Measurements from ENCODE around the gene RPLP1. TPM values are rescaled to one million over a fixed set of nuclear protein-coding genes. Genes with fewer than 3 reads are reported as not detected.
"Not testable (repeated sequence)": the region's sequence is repeated elsewhere in the genome, so short reads cannot be mapped to it uniquely, and the experiment has no call there.

RPLP1 gene
- total RNA-seq, 4 donors from 2014 or later = 245 to 770 (median 386) TPM

DNA sequence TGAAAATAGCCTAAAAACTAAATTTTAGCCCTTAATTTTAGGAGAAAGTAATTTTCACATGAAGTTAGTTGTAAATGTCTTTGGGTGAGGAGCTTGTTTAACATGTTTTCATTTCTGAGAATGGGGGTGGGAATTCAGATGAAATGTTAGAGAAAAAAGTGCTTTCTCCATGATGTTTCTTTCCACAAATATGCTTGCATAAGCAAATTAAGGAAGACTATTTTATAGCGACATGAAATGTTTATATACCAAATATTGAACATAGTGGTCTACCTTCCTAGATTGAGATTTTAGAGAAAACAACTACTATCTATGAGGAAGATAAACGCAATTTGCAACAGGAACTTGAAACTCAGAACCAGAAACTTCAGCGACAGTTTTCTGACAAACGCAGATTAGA is 13.0 kb upstream of the RPLP1 start:
- H3K27ac ChIP-seq = no peak overlapping the region
- no peaks in the 10 kb centered on the region for H3K4me1 ChIP-seq
- TF ChIP-seq, protein P1, sequence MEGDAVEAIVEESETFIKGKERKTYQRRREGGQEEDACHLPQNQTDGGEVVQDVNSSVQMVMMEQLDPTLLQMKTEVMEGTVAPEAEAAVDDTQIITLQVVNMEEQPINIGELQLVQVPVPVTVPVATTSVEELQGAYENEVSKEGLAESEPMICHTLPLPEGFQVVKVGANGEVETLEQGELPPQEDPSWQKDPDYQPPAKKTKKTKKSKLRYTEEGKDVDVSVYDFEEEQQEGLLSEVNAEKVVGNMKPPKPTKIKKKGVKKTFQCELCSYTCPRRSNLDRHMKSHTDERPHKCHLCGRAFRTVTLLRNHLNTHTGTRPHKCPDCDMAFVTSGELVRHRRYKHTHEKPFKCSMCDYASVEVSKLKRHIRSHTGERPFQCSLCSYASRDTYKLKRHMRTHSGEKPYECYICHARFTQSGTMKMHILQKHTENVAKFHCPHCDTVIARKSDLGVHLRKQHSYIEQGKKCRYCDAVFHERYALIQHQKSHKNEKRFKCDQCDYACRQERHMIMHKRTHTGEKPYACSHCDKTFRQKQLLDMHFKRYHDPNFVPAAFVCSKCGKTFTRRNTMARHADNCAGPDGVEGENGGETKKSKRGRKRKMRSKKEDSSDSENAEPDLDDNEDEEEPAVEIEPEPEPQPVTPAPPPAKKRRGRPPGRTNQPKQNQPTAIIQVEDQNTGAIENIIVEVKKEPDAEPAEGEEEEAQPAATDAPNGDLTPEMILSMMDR (IDR thresholded peaks at IDR 0.05) = no peak
- no peak for TF ChIP-seq POLR2A (IDR thresholded peaks at IDR 0.05)
- no peaks in the 10 kb centered on the region for H3K27me3 ChIP-seq
- H3K36me3 ChIP-seq = no peaks in the 10 kb centered on the region
- no peaks in the 10 kb centered on the region for H3K9me3 ChIP-seq
- DNase-seq = no peak
- no peak overlapping the region for H3K4me3 ChIP-seq

DNA sequence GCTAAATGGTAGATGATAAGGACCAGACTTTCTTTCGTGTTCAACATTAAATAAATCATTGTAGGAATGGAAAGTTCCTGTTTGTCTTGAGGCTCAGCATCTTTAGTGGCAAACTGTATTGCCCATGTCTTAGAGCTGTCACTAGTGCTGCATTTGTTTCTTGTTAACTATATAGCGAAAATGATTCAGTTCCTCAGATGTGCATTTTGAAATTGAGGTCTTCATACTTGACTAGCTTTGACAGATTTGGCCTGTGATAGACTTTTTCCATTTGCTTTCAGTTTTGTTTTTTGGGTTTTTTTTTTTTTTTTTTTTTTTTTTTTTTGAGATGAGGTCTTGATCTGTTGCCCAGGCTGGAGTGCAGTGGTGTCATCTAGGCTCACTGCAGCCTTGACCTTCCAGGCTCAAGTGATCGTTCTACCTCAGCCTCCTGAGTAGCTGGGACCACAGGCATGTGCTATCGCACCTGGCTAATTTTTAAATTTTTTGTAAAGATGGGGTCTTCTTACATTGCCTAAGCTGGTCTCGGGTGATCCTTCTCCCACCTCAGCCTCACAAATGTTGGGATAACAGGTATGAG is 9.5 kb upstream of the RPLP1 start:
- TF ChIP-seq, protein P1 (IDR thresholded peaks at IDR 0.05) = no peak
- TF ChIP-seq POLR2A (IDR thresholded peaks at IDR 0.05) = no peak
- Histone ChIP-seq H3K4me1 (no peaks in the 10 kb centered on the region), H3K36me3 (no peaks in the 10 kb centered on the region), H3K27me3 (no peaks in the 10 kb centered on the region), H3K9me3 (no peaks in the 10 kb centered on the region), H3K4me3 (no peak overlapping the region), H3K27ac (no peak overlapping the region)
- DNase-seq = no peak

DNA sequence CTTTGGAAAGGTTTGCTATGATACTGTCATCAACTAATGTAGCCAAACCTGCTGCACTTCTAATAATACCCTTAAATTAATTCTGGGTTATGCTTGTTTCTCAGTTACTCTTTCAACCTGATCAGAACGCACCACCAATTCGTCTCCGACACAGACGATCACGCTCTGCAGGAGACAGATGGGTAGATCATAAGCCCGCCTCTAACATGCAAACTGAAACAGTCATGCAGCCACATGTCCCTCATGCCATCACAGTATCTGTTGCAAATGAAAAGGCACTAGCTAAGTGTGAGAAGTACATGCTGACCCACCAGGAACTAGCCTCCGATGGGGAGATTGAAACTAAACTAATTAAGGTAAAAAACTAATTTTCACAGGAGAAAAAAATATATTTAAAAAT is 7.9 kb upstream of the RPLP1 start:
- no peak for TF ChIP-seq POLR2A (IDR thresholded peaks at IDR 0.05)
- TF ChIP-seq, protein P1 (IDR thresholded peaks at IDR 0.05) = no peak
- Histone ChIP-seq H3K4me3 (no peak overlapping the region), H3K4me1 (no peaks in the 10 kb centered on the region), H3K27me3 (no peaks in the 10 kb centered on the region), H3K36me3 (no peaks in the 10 kb centered on the region), H3K27ac (no peak overlapping the region), H3K9me3 (no peaks in the 10 kb centered on the region)
- no peak for DNase-seq

DNA sequence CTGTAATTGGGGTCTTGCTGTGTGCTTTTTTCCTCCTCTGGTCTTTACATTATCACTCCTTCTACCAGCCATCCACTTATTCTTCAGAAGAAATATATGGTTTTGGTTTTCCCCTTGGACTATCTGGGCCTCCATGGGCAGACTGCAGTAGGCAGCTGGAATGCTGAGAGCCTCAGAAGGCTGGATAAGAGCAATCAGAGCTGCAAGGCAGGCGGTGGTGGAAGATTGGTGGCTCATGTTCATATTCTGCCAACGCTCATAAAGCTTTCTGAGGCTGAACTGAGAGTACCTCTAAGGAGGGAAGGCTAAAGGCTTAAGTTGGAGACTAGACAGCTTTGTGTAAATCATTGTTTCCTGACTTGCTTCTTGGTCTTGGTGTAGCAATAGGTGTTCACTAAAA is 5.7 kb upstream of the RPLP1 start:
- TF ChIP-seq, protein P1 (IDR thresholded peaks at IDR 0.05) = no peak
- no peak for TF ChIP-seq POLR2A (IDR thresholded peaks at IDR 0.05)
- Histone ChIP-seq H3K27ac (no peak overlapping the region), H3K36me3 (no peaks in the 10 kb centered on the region), H3K4me1 (no peaks in the 10 kb centered on the region), H3K9me3 (no peaks in the 10 kb centered on the region), H3K4me3 (no peak overlapping the region), H3K27me3 (no peaks in the 10 kb centered on the region)
- no peak for DNase-seq

DNA sequence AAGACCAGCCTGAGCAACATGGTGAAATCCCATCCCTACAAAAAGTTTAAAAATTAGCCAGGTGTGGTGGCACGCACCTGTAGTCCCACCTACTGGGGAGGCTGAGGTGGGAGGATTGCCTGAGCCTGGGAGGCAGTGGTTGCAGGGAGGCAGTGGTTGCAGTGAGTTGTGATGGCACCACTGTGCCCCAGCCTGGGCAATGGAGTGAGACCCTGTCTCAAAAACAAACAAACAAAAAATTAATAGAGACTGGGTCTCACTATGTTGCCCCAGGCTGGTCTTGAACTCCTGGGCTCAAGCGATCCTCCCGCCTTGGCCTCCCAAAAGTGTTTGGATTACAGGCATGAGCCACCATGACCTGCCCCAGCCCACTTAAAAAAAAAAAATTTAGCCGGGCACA is 2.4 kb upstream of the RPLP1 start:
- H3K4me3 ChIP-seq, H3K27ac ChIP-seq, H3K36me3 ChIP-seq, H3K27me3 ChIP-seq, DNase-seq, H3K9me3 ChIP-seq: not testable (repeated sequence)
- H3K4me1 ChIP-seq = peaks cover 0 to 13% (median 6%) of the 10 kb centered on the region in 4 donors

DNA sequence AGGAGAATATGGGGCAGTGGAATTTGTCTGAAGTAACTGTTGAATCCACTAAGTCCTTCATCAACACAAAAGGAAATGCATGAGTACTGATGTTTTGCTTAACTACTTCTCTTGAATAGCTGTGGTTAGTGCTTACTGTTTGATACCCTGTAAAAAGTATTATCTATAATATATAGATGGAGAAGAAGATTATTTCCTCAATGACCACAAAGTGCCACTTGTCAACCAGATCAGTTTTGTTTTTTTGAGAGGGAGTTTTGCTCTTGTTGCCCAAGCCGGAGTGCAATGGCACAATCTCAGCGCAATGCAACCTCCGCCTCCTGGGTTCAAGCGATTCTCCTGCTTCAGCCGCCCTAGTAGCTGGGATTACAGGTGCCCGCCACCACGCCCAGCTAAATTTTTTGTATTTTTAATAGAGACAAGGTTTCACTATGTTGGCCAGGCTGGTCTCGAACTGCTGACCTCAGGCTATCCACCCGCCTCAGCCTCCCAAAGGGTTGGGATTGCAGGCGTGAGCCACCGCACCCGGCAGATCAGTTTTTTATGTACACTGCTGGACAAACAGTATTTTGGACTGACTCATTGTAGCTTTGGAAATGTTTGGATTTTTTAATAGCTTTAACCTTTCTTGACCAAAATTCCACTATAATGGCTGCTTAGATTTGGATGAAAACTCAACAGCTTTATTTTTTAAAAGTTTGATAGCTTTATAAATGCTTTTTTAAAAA is 1.5 kb upstream of the RPLP1 start:
- Histone ChIP-seq H3K27ac (peak overlapping the region in 2 of 4 donors; percentile 84 to 90), H3K4me1 (peaks cover 0 to 18% (median 6%) of the 10 kb centered on the region in 4 donors)

More for the DNA sequence above, 1.5 kb upstream of the RPLP1 start:
- Histone ChIP-seq H3K9me3 (no peaks in the 10 kb centered on the region), H3K36me3 (peaks cover 0 to 15% (median 0%) of the 10 kb centered on the region in 3 donors), H3K4me3 (no peak overlapping the region), H3K27me3 (no peaks in the 10 kb centered on the region)
- TF ChIP-seq POLR2A (IDR thresholded peaks at IDR 0.05) = no peak
- DNase-seq = no peak
